GM23338 (cell line): ENCODE data around the gene KCTD7. TPM values are rescaled to one million over a fixed set of nuclear protein-coding genes. Genes with fewer than 3 reads are reported as not detected.

Source experiments
- ATAC-seq: fragments of 200-7000 bp; cut with Tn5 transposase; 3 replicates; pipeline ENCODE4 v1.9.1; 2020
- DNase-seq: peaks from one replicate; pipeline ENCODE4 v3.0.0-alpha.2; 2015; ENCODE audit warnings: low spot score
- H2AFZ ChIP-seq: fragments of 200-600 bp; sonication (generic); 2 replicates; pipeline ENCODE4 v1.8.0; 2016; ENCODE audit warnings: antibody characterized with exemption, mild to moderate bottlenecking, moderate library complexity
- H3F3A ChIP-seq: fragments of 200-600 bp; sonication (generic); replicated peaks from 2 replicates; pipeline ENCODE4 v1.8.0; 2017; ENCODE audit warnings: antibody characterized with exemption, mixed run types, low read depth
- H3K27ac ChIP-seq: fragments of 200-600 bp; sonication (generic); 2 replicates; pipeline ENCODE4 v1.6.1; 2016; ENCODE audit warnings: low read depth
- H3K27me3 ChIP-seq: fragments of 200-600 bp; sonication (generic); 2 replicates; pipeline ENCODE4 v1.8.0; 2016; ENCODE audit warnings: mild to moderate bottlenecking, mixed run types, moderate library complexity; ENCODE audit not compliant: insufficient read depth
- H3K36me3 ChIP-seq: fragments of 200-600 bp; sonication (generic); 2 replicates; pipeline ENCODE4 v1.8.0; 2016; ENCODE audit warnings: mild to moderate bottlenecking; ENCODE audit not compliant: insufficient read depth
- H3K4me1 ChIP-seq: fragments of 200-600 bp; sonication (generic); 2 replicates; pipeline ENCODE4 v1.8.0; 2016; ENCODE audit warnings: mild to moderate bottlenecking, moderate library complexity; ENCODE audit not compliant: insufficient read depth
- H3K4me2 ChIP-seq: fragments of 200-600 bp; sonication (generic); 2 replicates; pipeline ENCODE4 v1.7.1; 2017; ENCODE audit warnings: mixed run types
- H3K4me3 ChIP-seq: fragments of 200-600 bp; sonication (generic); 2 replicates; pipeline ENCODE4 v1.6.1; 2016; ENCODE audit warnings: mixed run types
- H3K79me2 ChIP-seq: fragments of 200-600 bp; sonication (generic); replicated peaks from 2 replicates; pipeline ENCODE4 v1.8.0; 2017; ENCODE audit warnings: mild to moderate bottlenecking; ENCODE audit not compliant: insufficient read depth
- H3K9me2 ChIP-seq: fragments of 200-600 bp; sonication (generic); 2 replicates; pipeline ENCODE4 v1.8.0; 2017; ENCODE audit not compliant: insufficient read depth
- H4K20me1 ChIP-seq: fragments of 200-600 bp; sonication (generic); replicated peaks from 2 replicates; pipeline ENCODE4 v1.8.0; 2017; ENCODE audit warnings: mild to moderate bottlenecking; ENCODE audit not compliant: insufficient read depth
- H3K27ac Mint-ChIP-seq: 2 replicates; pipeline ENCODE4 v1.8.0; 2020; ENCODE audit warnings: inconsistent platforms, mild to moderate bottlenecking, moderate library complexity, mixed read lengths
- H3K27me3 Mint-ChIP-seq: 3 replicates; pipeline ENCODE4 v1.8.0; 2022; ENCODE audit warnings: low read depth, mild to moderate bottlenecking, moderate library complexity, mixed read lengths, inconsistent platforms; ENCODE audit not compliant: insufficient read depth, poor library complexity
- H3K36me3 Mint-ChIP-seq: 3 replicates; pipeline ENCODE4 v1.8.0; 2021; ENCODE audit warnings: low read depth, mild to moderate bottlenecking, inconsistent platforms, moderate library complexity, mixed read lengths
- H3K4me1 Mint-ChIP-seq: 3 replicates; pipeline ENCODE4 v1.8.0; 2020; ENCODE audit warnings: mild to moderate bottlenecking, inconsistent platforms, mixed read lengths
- H3K4me3 Mint-ChIP-seq: 3 replicates; pipeline ENCODE4 v1.8.0; 2021; ENCODE audit warnings: moderate library complexity, mild to moderate bottlenecking, inconsistent platforms, mixed read lengths
- H3K9me3 Mint-ChIP-seq: 3 replicates; pipeline ENCODE4 v1.8.0; 2020; ENCODE audit warnings: moderate library complexity, mild to moderate bottlenecking, inconsistent platforms, mixed read lengths
- CREB1 ChIP-seq: fragments of 250-450 bp; sonication (Bioruptor Pico); IDR thresholded peaks from 2 replicates; pipeline ENCODE4 v1.5.0; 2020; ENCODE audit warnings: low read depth, mild to moderate bottlenecking, moderate library complexity
- ETS1 ChIP-seq: IDR thresholded peaks from 2 replicates; pipeline ENCODE4 v1.6.1; 2016; ENCODE audit warnings: antibody characterized with exemption
- EZH2 ChIP-seq: fragments of 200-600 bp; sonication (generic); IDR thresholded peaks from one replicate; pipeline ENCODE4 v1.8.0; 2017; ENCODE audit warnings: antibody characterized with exemption, mild to moderate bottlenecking, low read depth; ENCODE audit not compliant: unreplicated experiment
- EZH2phosphoT487 ChIP-seq: fragments of 200-600 bp; sonication (generic); IDR thresholded peaks from one replicate; pipeline ENCODE4 v1.8.1; 2018; ENCODE audit warnings: antibody characterized with exemption; ENCODE audit not compliant: unreplicated experiment
- JUNB ChIP-seq: IDR thresholded peaks from one replicate; pipeline ENCODE4 v1.6.1; 2016; ENCODE audit warnings: antibody characterized with exemption; ENCODE audit not compliant: unreplicated experiment
- NANOG ChIP-seq: IDR thresholded peaks from 2 replicates; pipeline ENCODE4 v1.6.1; 2016; ENCODE audit warnings: antibody characterized with exemption, borderline replicate concordance
- POLR2AphosphoS5 ChIP-seq: IDR thresholded peaks from 2 replicates; pipeline ENCODE4 v1.6.1; 2016; ENCODE audit warnings: antibody characterized with exemption, low read depth
- STAT1 ChIP-seq: IDR thresholded peaks from one replicate; pipeline ENCODE4 v1.6.1; 2016; ENCODE audit warnings: antibody characterized with exemption; ENCODE audit not compliant: unreplicated experiment
- ZNF114 ChIP-seq: fragments of 250-450 bp; sonication (Bioruptor Pico); IDR thresholded peaks from 2 replicates; pipeline ENCODE4 v1.5.0; 2020; ENCODE audit warnings: mild to moderate bottlenecking, moderate library complexity
- ZNF331 ChIP-seq: fragments of 250-450 bp; sonication (Bioruptor Pico); IDR thresholded peaks from 2 replicates; pipeline ENCODE4 v1.5.0; 2020; ENCODE audit warnings: low read depth, mild to moderate bottlenecking, moderate library complexity
- ZNF462 ChIP-seq: fragments of 250-450 bp; sonication (Bioruptor Pico); IDR thresholded peaks from 2 replicates; pipeline ENCODE4 v1.5.0; 2020; ENCODE audit warnings: mild to moderate bottlenecking, moderate library complexity
- polyA plus RNA-seq: library from polyadenylated mRNA; unstranded; fragments of >200 nt; fragmentation: Nextera tagmentation; extraction: Ambion mirVana; gene quantifications from 2 replicates; pipeline ENCODE4 v1.2.1, GENCODE V29; 2016
- total RNA-seq: library from RNA; depleted of rRNA; stranded (reverse); fragments of >200 nt; shearing (Covaris generic); gene quantifications from 2 replicates; pipeline ENCODE4 v1.2.3, GENCODE V29; 2014
- TF ChIP-seq, protein P1 (sequence below), 2 experiments: fragments of 200-600 bp in 1 of 2; sonication (generic) in 1 of 2; conservative IDR thresholded peaks; 2 replicates each; pipeline versions ENCODE4 v1.5.1 to v1.6.1; 2016 to 2017; ENCODE audit warnings: antibody characterized with exemption in 2 of 2, low read depth in 2 of 2, mild to moderate bottlenecking in 2 of 2, moderate library complexity in 1 of 2
- TF ChIP-seq, protein P2 (sequence below): IDR thresholded peaks from one replicate; pipeline ENCODE4 v1.6.1; 2018; ENCODE audit warnings: antibody characterized with exemption; ENCODE audit not compliant: unreplicated experiment

Gene KCTD7
- total and polyA plus RNA-seq, 2 experiments from 2014 or later, result 3.7 to 21.0 TPM

GRCh38 chr7:66657798-66658197, 29.1 kb downstream of the KCTD7 start:
- peaks cover 6% of the 10 kb centered on the region for H3K4me1 ChIP-seq
- no peak for ATAC-seq
- Mint-ChIP-seq H3K4me1 (peaks cover 7% of the 10 kb centered on the region), H3K9me3 (peaks cover 7% of the 10 kb centered on the region), H3K27ac (no peak overlapping the region), H3K4me3 (no peak overlapping the region), H3K36me3 (peaks cover 15% of the 10 kb centered on the region), H3K27me3 (peaks cover 24% of the 10 kb centered on the region)
- no peak overlapping the region for H3K27ac ChIP-seq
- H3K4me3 ChIP-seq, result no peak overlapping the region
- H3F3A ChIP-seq, result peaks cover 17% of the 10 kb centered on the region
- H3K27me3 ChIP-seq, result no peaks in the 10 kb centered on the region
- H3K4me2 ChIP-seq, result no peak overlapping the region
- TF ChIP-seq, protein P1, sequence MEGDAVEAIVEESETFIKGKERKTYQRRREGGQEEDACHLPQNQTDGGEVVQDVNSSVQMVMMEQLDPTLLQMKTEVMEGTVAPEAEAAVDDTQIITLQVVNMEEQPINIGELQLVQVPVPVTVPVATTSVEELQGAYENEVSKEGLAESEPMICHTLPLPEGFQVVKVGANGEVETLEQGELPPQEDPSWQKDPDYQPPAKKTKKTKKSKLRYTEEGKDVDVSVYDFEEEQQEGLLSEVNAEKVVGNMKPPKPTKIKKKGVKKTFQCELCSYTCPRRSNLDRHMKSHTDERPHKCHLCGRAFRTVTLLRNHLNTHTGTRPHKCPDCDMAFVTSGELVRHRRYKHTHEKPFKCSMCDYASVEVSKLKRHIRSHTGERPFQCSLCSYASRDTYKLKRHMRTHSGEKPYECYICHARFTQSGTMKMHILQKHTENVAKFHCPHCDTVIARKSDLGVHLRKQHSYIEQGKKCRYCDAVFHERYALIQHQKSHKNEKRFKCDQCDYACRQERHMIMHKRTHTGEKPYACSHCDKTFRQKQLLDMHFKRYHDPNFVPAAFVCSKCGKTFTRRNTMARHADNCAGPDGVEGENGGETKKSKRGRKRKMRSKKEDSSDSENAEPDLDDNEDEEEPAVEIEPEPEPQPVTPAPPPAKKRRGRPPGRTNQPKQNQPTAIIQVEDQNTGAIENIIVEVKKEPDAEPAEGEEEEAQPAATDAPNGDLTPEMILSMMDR (conservative IDR thresholded peaks at IDR 0.05; ENCODE audit: low read depth in 2 of 2), result no peak
- TF ChIP-seq ZNF462 (CRISPR knock-in tag) (no peak), ZNF331 (CRISPR knock-in tag) (no peak), NANOG (no peak), EZH2phosphoT487 (no peak), CREB1 (no peak), ZNF114 (CRISPR knock-in tag) (no peak), STAT1 (no peak), POLR2AphosphoS5 (no peak), JUNB (no peak), EZH2 (no peak), ETS1 (no peak)
- TF ChIP-seq, protein P2, sequence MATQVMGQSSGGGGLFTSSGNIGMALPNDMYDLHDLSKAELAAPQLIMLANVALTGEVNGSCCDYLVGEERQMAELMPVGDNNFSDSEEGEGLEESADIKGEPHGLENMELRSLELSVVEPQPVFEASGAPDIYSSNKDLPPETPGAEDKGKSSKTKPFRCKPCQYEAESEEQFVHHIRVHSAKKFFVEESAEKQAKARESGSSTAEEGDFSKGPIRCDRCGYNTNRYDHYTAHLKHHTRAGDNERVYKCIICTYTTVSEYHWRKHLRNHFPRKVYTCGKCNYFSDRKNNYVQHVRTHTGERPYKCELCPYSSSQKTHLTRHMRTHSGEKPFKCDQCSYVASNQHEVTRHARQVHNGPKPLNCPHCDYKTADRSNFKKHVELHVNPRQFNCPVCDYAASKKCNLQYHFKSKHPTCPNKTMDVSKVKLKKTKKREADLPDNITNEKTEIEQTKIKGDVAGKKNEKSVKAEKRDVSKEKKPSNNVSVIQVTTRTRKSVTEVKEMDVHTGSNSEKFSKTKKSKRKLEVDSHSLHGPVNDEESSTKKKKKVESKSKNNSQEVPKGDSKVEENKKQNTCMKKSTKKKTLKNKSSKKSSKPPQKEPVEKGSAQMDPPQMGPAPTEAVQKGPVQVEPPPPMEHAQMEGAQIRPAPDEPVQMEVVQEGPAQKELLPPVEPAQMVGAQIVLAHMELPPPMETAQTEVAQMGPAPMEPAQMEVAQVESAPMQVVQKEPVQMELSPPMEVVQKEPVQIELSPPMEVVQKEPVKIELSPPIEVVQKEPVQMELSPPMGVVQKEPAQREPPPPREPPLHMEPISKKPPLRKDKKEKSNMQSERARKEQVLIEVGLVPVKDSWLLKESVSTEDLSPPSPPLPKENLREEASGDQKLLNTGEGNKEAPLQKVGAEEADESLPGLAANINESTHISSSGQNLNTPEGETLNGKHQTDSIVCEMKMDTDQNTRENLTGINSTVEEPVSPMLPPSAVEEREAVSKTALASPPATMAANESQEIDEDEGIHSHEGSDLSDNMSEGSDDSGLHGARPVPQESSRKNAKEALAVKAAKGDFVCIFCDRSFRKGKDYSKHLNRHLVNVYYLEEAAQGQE, result no peak
- DNase-seq, result no peak
- H3K36me3 ChIP-seq, result no peaks in the 10 kb centered on the region
- no peak overlapping the region for H2AFZ ChIP-seq
- H4K20me1 ChIP-seq, result peaks cover 22% of the 10 kb centered on the region
- H3K79me2 ChIP-seq, result peaks cover 70% of the 10 kb centered on the region
- no peaks in the 10 kb centered on the region for H3K9me2 ChIP-seq
